ENCODE results near the gene RNF6.

The RNF6 gene

GRCh38 chr13:26249551-26249950, 27.4 kb upstream of the RNF6 start:
- ChIA-PET POLR2A (no interaction called here), CTCF (no interaction called here)
- DNase-seq (ENCODE audit: extremely low spot score), result no peak
- TF ChIP-seq, protein P1, sequence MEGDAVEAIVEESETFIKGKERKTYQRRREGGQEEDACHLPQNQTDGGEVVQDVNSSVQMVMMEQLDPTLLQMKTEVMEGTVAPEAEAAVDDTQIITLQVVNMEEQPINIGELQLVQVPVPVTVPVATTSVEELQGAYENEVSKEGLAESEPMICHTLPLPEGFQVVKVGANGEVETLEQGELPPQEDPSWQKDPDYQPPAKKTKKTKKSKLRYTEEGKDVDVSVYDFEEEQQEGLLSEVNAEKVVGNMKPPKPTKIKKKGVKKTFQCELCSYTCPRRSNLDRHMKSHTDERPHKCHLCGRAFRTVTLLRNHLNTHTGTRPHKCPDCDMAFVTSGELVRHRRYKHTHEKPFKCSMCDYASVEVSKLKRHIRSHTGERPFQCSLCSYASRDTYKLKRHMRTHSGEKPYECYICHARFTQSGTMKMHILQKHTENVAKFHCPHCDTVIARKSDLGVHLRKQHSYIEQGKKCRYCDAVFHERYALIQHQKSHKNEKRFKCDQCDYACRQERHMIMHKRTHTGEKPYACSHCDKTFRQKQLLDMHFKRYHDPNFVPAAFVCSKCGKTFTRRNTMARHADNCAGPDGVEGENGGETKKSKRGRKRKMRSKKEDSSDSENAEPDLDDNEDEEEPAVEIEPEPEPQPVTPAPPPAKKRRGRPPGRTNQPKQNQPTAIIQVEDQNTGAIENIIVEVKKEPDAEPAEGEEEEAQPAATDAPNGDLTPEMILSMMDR (IDR thresholded peaks at IDR 0.05; ENCODE audit: control extremely low read depth, extremely low read depth, low read depth, missing control alignments), result no peak

DNA sequence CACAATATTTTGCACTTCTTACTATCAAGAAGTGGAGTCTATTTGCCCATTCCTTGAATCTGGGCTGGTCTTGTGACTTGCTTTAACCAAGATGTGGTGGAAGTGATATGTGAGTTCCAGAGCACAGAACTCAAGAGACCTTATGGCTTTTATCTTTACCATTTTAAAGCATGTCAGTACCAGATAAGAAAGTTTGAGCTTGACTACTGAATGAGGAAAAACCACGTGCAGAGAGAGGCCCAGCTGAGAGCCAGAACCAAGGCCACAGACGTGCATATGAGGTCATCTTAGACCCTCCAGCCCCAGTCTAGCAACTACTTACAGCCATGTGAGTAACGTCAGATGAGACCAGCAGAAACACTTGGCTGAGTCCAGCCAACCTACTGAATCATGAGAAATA, 25.5 kb upstream of the RNF6 start:
- POLR2A ChIA-PET, result no interaction called here
- CTCF ChIA-PET, result no interaction called here
- TF ChIP-seq, protein P1 (IDR thresholded peaks at IDR 0.05; ENCODE audit: control extremely low read depth, extremely low read depth, low read depth, missing control alignments), result no peak
- DNase-seq (ENCODE audit: extremely low spot score), result no peak

GRCh38 chr13:26247011-26247410, 24.9 kb upstream of the RNF6 start:
- DNase-seq (ENCODE audit: extremely low spot score), result no peak

GRCh38 chr13:26246154-26246553, 24.0 kb upstream of the RNF6 start:
- DNase-seq (ENCODE audit: extremely low spot score), result no peak
- ChIA-PET POLR2A (no interaction called here), CTCF (interaction anchor here (1.0 to 1.2 kb wide), 5 partner anchors 9 to 61 kb away, joined by 3 to 7 read pairs (median 5); no protein-coding TSS in a partner anchor)

More at GRCh38 chr13:26247011-26247410, 24.9 kb upstream of the RNF6 start:
- CTCF ChIA-PET, result interaction anchor here (0.9 to 1.2 kb wide), 2 partner anchors 14 to 19 kb away, joined by 3 read pairs; no protein-coding TSS in a partner anchor
- POLR2A ChIA-PET, result no interaction called here
- TF ChIP-seq, protein P1 (IDR thresholded peaks at IDR 0.05; ENCODE audit: control extremely low read depth, extremely low read depth, low read depth, missing control alignments), result no peak

DNA sequence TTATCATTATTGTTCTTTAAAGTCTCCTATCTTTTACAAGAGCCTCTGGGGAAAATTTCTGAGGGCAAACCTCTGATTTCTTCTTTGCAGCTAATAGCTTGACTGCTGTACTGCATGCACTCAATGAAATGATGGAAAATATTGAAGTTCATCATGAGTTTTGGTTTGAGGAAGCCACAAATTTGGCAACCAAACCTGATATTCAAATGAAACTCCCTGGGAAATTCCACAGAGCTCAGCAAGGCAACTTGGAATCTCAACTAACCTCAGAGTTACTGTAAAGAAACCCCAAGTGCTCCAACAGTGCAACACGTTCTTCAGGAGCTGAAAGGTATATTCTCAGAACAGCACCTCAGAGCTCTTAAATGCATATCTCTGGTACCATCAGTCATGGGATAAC, 14.2 kb upstream of the RNF6 start:
- ChIA-PET POLR2A (no interaction called here), CTCF (interaction anchor here (1.2 to 1.7 kb wide), 2 partner anchors 10 to 52 kb away, joined by 3 to 7 read pairs; no protein-coding TSS in a partner anchor)
- TF ChIP-seq, protein P1 (IDR thresholded peaks at IDR 0.05; ENCODE audit: control extremely low read depth, extremely low read depth, low read depth, missing control alignments), result no peak
- no peak for DNase-seq (ENCODE audit: extremely low spot score)

More at GRCh38 chr13:26246154-26246553, 24.0 kb upstream of the RNF6 start:
- TF ChIP-seq, protein P1 (IDR thresholded peaks at IDR 0.05; ENCODE audit: control extremely low read depth, extremely low read depth, low read depth, missing control alignments), result no peak

DNA sequence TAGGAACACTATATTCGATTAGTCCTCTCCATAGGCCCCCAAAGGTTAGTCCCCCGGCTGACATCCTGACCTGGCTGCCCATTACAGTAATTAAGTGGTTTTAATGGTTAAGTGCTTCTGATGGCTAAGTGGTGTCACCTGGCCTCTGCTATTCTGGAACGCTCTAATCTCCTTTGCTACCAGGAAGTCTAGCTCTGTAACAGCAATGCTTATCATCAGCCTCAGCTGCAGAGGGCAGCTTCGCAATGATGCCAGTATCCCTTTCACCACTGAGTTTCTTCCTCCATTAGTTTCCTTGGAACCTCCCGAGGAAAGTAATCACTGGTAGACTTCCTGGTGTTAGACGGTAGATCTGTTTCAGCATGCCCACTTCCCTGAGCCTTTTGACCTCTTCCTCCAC, 8.6 kb upstream of the RNF6 start:
- TF ChIP-seq, protein P1 (IDR thresholded peaks at IDR 0.05; ENCODE audit: control extremely low read depth, extremely low read depth, low read depth, missing control alignments), result no peak
- ChIA-PET POLR2A (no interaction called here), CTCF (no interaction called here)
- no peak for DNase-seq (ENCODE audit: extremely low spot score)
